Measurements from ENCODE around the gene SIN3B.

- TF ChIP-seq HIVEP1 (CRISPR knock-in tag; IDR thresholded peaks at IDR 0.05) (no peak), ZFX (CRISPR knock-in tag; IDR thresholded peaks at IDR 0.05; ENCODE audit: low read depth) (no peak), GABPA (IDR thresholded peaks at IDR 0.05; ENCODE audit: low read depth, low read length) (no peak), GABPA (CRISPR knock-in tag; IDR thresholded peaks at IDR 0.05; ENCODE audit: low read depth) (no peak), NR2F6 (IDR thresholded peaks at IDR 0.05) (no peak), NR2F6 (CRISPR knock-in tag; IDR thresholded peaks at IDR 0.05) (no peak), HMG20A (CRISPR knock-in tag; IDR thresholded peaks at IDR 0.05; ENCODE audit: borderline replicate concordance) (no peak), AKAP8 (CRISPR knock-in tag; IDR thresholded peaks at IDR 0.05) (no peak), PHF8 (CRISPR knock-in tag; IDR thresholded peaks at IDR 0.05) (no peak), SNAI1 (CRISPR knock-in tag; IDR thresholded peaks at IDR 0.05; ENCODE audit: borderline replicate concordance) (no peak), ZNF605 (CRISPR knock-in tag; IDR thresholded peaks at IDR 0.05) (no peak), POLR2AphosphoS5 (IDR thresholded peaks at IDR 0.05; ENCODE audit: low read depth, low read length) (no peak), AGO2 (optimal IDR thresholded peaks at IDR 0.05; ENCODE audit: low read depth, low read length) (no peak), CTCF (CRISPR knock-in tag; IDR thresholded peaks at IDR 0.05) (no peak), POLR2A (IDR thresholded peaks at IDR 0.05; ENCODE audit: insufficient read depth in 1 of 2, low read depth in 2 of 2, low read length in 2 of 2) (no peak)
These were observed 45.2 kb downstream of the SIN3B start for GRCh38 chr19:16874250-16874977.
